ENCODE results near the gene MOB3A.

DNA sequence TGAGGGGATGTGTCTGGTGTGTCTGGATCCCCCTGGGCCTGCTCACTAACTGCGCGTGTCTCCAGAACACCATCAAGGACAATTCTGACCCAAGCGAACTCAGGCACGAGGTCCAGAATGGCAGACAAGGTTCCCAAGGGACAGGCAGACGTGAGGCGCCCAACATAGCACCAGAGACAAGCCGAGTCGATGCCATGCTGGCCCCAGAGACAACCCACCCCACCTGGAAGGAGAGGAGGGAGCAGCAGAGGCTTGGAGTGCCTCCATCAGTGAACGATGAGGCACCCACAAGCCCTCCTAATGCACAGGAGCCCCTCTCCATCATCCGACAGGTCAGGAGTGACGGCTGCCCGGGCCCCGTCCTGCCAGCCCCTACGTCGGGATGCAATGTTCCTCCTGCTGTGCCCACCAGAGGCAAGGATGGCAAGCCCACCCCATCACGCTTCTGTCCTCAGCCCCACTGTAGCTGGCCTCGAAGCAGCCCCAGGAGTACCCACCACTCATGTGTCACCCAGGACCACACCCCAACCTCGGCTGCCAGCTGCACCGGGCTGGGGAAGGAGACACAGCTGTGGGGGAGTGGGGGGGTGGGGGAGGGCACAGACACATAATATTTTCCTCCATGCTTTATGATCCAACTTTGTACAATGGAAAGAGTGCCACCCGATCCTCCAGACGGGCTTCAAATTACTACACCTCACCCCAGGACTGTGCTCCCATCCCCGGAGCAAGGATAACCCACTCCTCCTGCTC, 43.4 kb upstream of the MOB3A start:
- TF ChIP-seq ZBTB8A (tag by site-specific recombination; IDR thresholded peaks at IDR 0.05) (no peak), KLF10 (tag by site-specific recombination; IDR thresholded peaks at IDR 0.05) (no peak), ZEB2 (tag by site-specific recombination; IDR thresholded peaks at IDR 0.05) (no peak), ZNF549 (tag by site-specific recombination; IDR thresholded peaks at IDR 0.05) (no peak)
- TF ChIP-seq, protein P1, sequence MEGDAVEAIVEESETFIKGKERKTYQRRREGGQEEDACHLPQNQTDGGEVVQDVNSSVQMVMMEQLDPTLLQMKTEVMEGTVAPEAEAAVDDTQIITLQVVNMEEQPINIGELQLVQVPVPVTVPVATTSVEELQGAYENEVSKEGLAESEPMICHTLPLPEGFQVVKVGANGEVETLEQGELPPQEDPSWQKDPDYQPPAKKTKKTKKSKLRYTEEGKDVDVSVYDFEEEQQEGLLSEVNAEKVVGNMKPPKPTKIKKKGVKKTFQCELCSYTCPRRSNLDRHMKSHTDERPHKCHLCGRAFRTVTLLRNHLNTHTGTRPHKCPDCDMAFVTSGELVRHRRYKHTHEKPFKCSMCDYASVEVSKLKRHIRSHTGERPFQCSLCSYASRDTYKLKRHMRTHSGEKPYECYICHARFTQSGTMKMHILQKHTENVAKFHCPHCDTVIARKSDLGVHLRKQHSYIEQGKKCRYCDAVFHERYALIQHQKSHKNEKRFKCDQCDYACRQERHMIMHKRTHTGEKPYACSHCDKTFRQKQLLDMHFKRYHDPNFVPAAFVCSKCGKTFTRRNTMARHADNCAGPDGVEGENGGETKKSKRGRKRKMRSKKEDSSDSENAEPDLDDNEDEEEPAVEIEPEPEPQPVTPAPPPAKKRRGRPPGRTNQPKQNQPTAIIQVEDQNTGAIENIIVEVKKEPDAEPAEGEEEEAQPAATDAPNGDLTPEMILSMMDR (tag by site-specific recombination; IDR thresholded peaks at IDR 0.05): no peak
- TF ChIP-seq, protein P2, sequence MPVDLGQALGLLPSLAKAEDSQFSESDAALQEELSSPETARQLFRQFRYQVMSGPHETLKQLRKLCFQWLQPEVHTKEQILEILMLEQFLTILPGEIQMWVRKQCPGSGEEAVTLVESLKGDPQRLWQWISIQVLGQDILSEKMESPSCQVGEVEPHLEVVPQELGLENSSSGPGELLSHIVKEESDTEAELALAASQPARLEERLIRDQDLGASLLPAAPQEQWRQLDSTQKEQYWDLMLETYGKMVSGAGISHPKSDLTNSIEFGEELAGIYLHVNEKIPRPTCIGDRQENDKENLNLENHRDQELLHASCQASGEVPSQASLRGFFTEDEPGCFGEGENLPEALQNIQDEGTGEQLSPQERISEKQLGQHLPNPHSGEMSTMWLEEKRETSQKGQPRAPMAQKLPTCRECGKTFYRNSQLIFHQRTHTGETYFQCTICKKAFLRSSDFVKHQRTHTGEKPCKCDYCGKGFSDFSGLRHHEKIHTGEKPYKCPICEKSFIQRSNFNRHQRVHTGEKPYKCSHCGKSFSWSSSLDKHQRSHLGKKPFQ (tag by site-specific recombination; IDR thresholded peaks at IDR 0.05): no peak

Data from HEK293 (cell line).